HG02840 (cell line): ENCODE measurements around the gene UMAD1.

ENCODE experiments used
- ATAC-seq: cut with Tn5 transposase; IDR thresholded peaks from one replicate; pipeline ENCODE4 v1.9.1; 2021; ENCODE audit warnings: mild to moderate bottlenecking, moderate library complexity, moderate number of reproducible peaks; ENCODE audit not compliant: unreplicated experiment, low FRiP score

The UMAD1 gene

GRCh38 chr7:7640221-7641128 lies at the start of gene UMAD1:
Gene UMAD1 (plus strand): TSS chr7:7640752. CDS start chr7:7673372, 32,620 bp downstream.
- peak; percentile 96 for ATAC-seq

GRCh38 chr7:7595451-7595850 lies 45.1 kb upstream of the UMAD1 start:
- no peak for ATAC-seq

GRCh38 chr7:7596176-7596575 lies 44.4 kb upstream of the UMAD1 start:
- ATAC-seq, result no peak

- ATAC-seq, result no peak
These were observed 33.5 kb upstream of the UMAD1 start for GRCh38 chr7:7607010-7607409.

- no peak for ATAC-seq
These were observed 31.2 kb upstream of the UMAD1 start for GRCh38 chr7:7609330-7609729.

- ATAC-seq, result no peak
These were observed 28.0 kb upstream of the UMAD1 start for GRCh38 chr7:7612519-7612918.

GRCh38 chr7:7613210-7613609 lies 27.3 kb upstream of the UMAD1 start:
- ATAC-seq, result no peak

- no peak for ATAC-seq
These were observed 26.4 kb upstream of the UMAD1 start for GRCh38 chr7:7614018-7614741.

GRCh38 chr7:7617550-7617949 lies 23.0 kb upstream of the UMAD1 start:
- ATAC-seq, result no peak

- ATAC-seq, result no peak
These were observed 22.1 kb upstream of the UMAD1 start for GRCh38 chr7:7618410-7618809.

GRCh38 chr7:7620236-7620635 lies 20.3 kb upstream of the UMAD1 start:
- ATAC-seq, result no peak

- no peak for ATAC-seq
These were observed 19.8 kb upstream of the UMAD1 start for GRCh38 chr7:7620644-7621210.

GRCh38 chr7:7628476-7628875 lies 12.1 kb upstream of the UMAD1 start:
- no peak for ATAC-seq

GRCh38 chr7:7630626-7631329 lies 9.8 kb upstream of the UMAD1 start:
- ATAC-seq, result no peak

- no peak for ATAC-seq
These were observed 1.1 kb upstream of the UMAD1 start for GRCh38 chr7:7639421-7639820.

GRCh38 chr7:7639847-7640220 lies 718 bp upstream of the UMAD1 start:
- no peak for ATAC-seq

GRCh38 chr7:7641129-7641663 lies 644 bp downstream of the UMAD1 start:
- peak; percentile 3 for ATAC-seq

GRCh38 chr7:7642081-7642480 lies 1.5 kb downstream of the UMAD1 start:
- ATAC-seq, result no peak

- no peak for ATAC-seq
These were observed 7.0 kb downstream of the UMAD1 start for GRCh38 chr7:7647495-7648036.

GRCh38 chr7:7650682-7651206 lies 10.2 kb downstream of the UMAD1 start:
- ATAC-seq, result no peak
